ENCODE results near the gene STAT5A. TPM values are rescaled to one million over a fixed set of nuclear protein-coding genes. Genes with fewer than 3 reads are reported as not detected.
A peak's percentile ranks its signal among the peaks of the same experiment; 100 is the strongest.

The STAT5A gene
- total and polyA plus RNA-seq, 9 of the 15 experiments (the other 6 are each of a cell fraction or from before 2014, with no cell fraction given) = 79.9 to 415 (median 196) TPM

GRCh38 chr17:42312285-42313130, 24.2 kb downstream of the STAT5A start (continued):
- TF ChIP-seq NRF1 (conservative IDR thresholded peaks at IDR 0.05 in 1 of 2, IDR thresholded peaks at IDR 0.05 in 1 of 2) (peak; percentile 71 to 79), GTF2F1 (IDR thresholded peaks at IDR 0.05; ENCODE audit: low read depth, low read length) (peak; percentile 19; the same call in 1 of the 2 replicates), ZHX1 (conservative IDR thresholded peaks at IDR 0.05; ENCODE audit: low read length) (no peak), ZC3H8 (IDR thresholded peaks at IDR 0.05) (no peak), ZNF134 (CRISPR knock-in tag; conservative IDR thresholded peaks at IDR 0.05) (no peak), TRIM24 (IDR thresholded peaks at IDR 0.05) (peak; percentile 38 to 66; a peak in 3 of 4 replicates), ESRRA (IDR thresholded peaks at IDR 0.05; ENCODE audit: borderline replicate concordance, low read depth) (peak; percentile 26; the same call in 1 of the 2 replicates), TGIF2 (CRISPR knock-in tag; IDR thresholded peaks at IDR 0.05) (no peak), ZNF184 (CRISPR knock-in tag; IDR thresholded peaks at IDR 0.05) (no peak), TAF1 (IDR thresholded peaks at IDR 0.05; ENCODE audit: control insufficient read depth, extremely low read depth, insufficient read depth, low read length, severe bottlenecking) (peak; percentile 57), ZNF586 (CRISPR knock-in tag; conservative IDR thresholded peaks at IDR 0.05) (no peak), SIN3B (IDR thresholded peaks at IDR 0.05; ENCODE audit: low read depth) (no peak), NFXL1 (CRISPR knock-in tag; IDR thresholded peaks at IDR 0.05) (no peak), FOSL1 (tag; conservative IDR thresholded peaks at IDR 0.05) (peak; percentile 48; the same call in 1 of the 2 replicates), ZNF316 (IDR thresholded peaks at IDR 0.05) (no peak), ZNF121 (CRISPR knock-in tag; conservative IDR thresholded peaks at IDR 0.05) (no peak), BCOR (IDR thresholded peaks at IDR 0.05) (peak; percentile 63), CHD2 (IDR thresholded peaks at IDR 0.05; ENCODE audit: low read depth, low read length) (peak; percentile 25), NCOR1 (IDR thresholded peaks at IDR 0.05) (peak; percentile 96), ZBED1 (IDR thresholded peaks at IDR 0.05) (peak; percentile 44; the same call in 1 of the 2 replicates), FOXJ3 (CRISPR knock-in tag; IDR thresholded peaks at IDR 0.05) (no peak), MED1 (CRISPR knock-in tag; IDR thresholded peaks at IDR 0.05; ENCODE audit: borderline replicate concordance) (no peak), NR2C1 (IDR thresholded peaks at IDR 0.05) (peak; percentile 57; the same call in 1 of the 2 replicates), NR2C1 (tag; IDR thresholded peaks at IDR 0.05) (peak; percentile 71), FOXP4 (CRISPR knock-in tag; IDR thresholded peaks at IDR 0.05; ENCODE audit: borderline replicate concordance) (no peak; the same call in 1 of the 2 replicates), XRCC4 (IDR thresholded peaks at IDR 0.05; ENCODE audit: extremely low read depth, insufficient read depth, insufficient read length) (no peak)
- TF ChIP-seq, protein P1, sequence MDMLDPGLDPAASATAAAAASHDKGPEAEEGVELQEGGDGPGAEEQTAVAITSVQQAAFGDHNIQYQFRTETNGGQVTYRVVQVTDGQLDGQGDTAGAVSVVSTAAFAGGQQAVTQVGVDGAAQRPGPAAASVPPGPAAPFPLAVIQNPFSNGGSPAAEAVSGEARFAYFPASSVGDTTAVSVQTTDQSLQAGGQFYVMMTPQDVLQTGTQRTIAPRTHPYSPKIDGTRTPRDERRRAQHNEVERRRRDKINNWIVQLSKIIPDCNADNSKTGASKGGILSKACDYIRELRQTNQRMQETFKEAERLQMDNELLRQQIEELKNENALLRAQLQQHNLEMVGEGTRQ (CRISPR knock-in tag; IDR thresholded peaks at IDR 0.05) = peak; percentile 72

Measured in K562 (cell line).